ENCODE data around the gene L3MBTL2.

L3MBTL2 gene

DNA sequence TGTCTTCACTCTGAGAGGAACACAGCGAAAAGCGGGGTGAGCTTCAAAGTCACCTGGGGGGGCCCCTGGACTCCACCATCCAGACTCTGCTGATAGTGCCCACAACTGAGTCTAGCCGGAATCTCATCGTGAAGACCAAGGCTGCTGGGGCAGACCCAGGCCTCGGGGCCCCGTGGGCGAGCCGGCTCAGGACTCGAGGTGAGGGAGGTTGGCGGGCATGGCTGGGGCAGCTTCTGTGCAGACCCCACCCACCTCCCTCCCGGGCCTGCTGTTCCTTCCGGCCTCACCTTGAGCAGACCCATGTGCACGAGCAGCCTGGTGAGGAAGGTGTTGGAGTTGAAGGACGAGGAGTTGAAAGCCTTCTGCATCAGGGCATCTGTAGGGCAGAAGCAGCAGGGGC is 44.3 kb downstream of the L3MBTL2 start:
- Histone ChIP-seq H3K4me2 (ENCODE audit: low read depth, low read length, poor library complexity, severe bottlenecking) (no peak overlapping the region), H2AFZ (ENCODE audit: low read depth, low read length, severe bottlenecking) (no peak overlapping the region), H3K4me3 (ENCODE audit: insufficient read depth, low read length, poor library complexity, severe bottlenecking) (no peak overlapping the region), H3K9me3 (ENCODE audit: insufficient read depth, low read length) (no peaks in the 10 kb centered on the region), H3K27ac (ENCODE audit: low read depth, low read length) (no peak overlapping the region), H3K27me3 (ENCODE audit: low read length) (no peaks in the 10 kb centered on the region), H4K20me1 (ENCODE audit: low read depth, low read length) (no peaks in the 10 kb centered on the region), H3K9ac (ENCODE audit: low read length) (no peak overlapping the region), H3F3A (ENCODE audit: insufficient read depth) (no peaks in the 10 kb centered on the region), H3K9me2 (replicated peaks; ENCODE audit: insufficient read depth, low read length) (no peaks in the 10 kb centered on the region), H3K79me2 (ENCODE audit: insufficient read depth, low read length) (no peaks in the 10 kb centered on the region), H3K36me3 (ENCODE audit: low read length) (no peaks in the 10 kb centered on the region)
- no peak for TF ChIP-seq EZH2phosphoT487 (conservative IDR thresholded peaks at IDR 0.05; ENCODE audit: low read length)
- TF ChIP-seq, protein P1, sequence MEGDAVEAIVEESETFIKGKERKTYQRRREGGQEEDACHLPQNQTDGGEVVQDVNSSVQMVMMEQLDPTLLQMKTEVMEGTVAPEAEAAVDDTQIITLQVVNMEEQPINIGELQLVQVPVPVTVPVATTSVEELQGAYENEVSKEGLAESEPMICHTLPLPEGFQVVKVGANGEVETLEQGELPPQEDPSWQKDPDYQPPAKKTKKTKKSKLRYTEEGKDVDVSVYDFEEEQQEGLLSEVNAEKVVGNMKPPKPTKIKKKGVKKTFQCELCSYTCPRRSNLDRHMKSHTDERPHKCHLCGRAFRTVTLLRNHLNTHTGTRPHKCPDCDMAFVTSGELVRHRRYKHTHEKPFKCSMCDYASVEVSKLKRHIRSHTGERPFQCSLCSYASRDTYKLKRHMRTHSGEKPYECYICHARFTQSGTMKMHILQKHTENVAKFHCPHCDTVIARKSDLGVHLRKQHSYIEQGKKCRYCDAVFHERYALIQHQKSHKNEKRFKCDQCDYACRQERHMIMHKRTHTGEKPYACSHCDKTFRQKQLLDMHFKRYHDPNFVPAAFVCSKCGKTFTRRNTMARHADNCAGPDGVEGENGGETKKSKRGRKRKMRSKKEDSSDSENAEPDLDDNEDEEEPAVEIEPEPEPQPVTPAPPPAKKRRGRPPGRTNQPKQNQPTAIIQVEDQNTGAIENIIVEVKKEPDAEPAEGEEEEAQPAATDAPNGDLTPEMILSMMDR (IDR thresholded peaks at IDR 0.05; ENCODE audit: insufficient read depth, low read length, poor library complexity, severe bottlenecking) = no peak

DNA sequence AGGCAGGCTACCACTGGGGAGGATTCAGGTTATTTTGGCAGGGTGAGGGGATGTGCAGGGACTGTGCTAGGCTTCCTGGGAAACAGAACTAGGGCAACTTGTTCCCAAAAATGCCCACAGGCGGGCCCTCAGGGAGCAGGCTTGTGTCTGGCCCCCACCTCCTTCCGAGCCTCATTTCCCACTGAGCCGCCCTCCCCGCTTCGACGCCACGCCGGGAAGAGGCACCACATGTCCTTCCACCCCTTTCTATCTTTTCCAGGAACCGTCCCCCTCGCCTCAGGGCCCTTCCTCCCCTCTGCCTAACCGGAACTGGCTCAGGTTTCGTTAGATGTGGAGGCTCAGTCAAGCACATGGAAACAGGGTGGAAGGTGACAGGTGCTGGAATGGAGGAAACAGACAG is 45.0 kb downstream of the L3MBTL2 start:
- Histone ChIP-seq H3K27me3 (ENCODE audit: low read length) (no peaks in the 10 kb centered on the region), H3F3A (ENCODE audit: insufficient read depth) (no peaks in the 10 kb centered on the region), H3K36me3 (ENCODE audit: low read length) (no peaks in the 10 kb centered on the region), H3K9me2 (replicated peaks; ENCODE audit: insufficient read depth, low read length) (no peaks in the 10 kb centered on the region), H3K27ac (ENCODE audit: low read depth, low read length) (no peak overlapping the region), H3K79me2 (ENCODE audit: insufficient read depth, low read length) (no peaks in the 10 kb centered on the region), H4K20me1 (ENCODE audit: low read depth, low read length) (no peaks in the 10 kb centered on the region), H3K4me3 (ENCODE audit: insufficient read depth, low read length, poor library complexity, severe bottlenecking) (no peak overlapping the region), H2AFZ (ENCODE audit: low read depth, low read length, severe bottlenecking) (no peak overlapping the region), H3K9ac (ENCODE audit: low read length) (no peak overlapping the region), H3K9me3 (ENCODE audit: insufficient read depth, low read length) (no peaks in the 10 kb centered on the region), H3K4me2 (ENCODE audit: low read depth, low read length, poor library complexity, severe bottlenecking) (no peak overlapping the region)
- TF ChIP-seq, protein P1 (IDR thresholded peaks at IDR 0.05; ENCODE audit: insufficient read depth, low read length, poor library complexity, severe bottlenecking) = no peak

GRCh38 chr22:41252365-41252764 is 47.3 kb downstream of the L3MBTL2 start:
- TF ChIP-seq, protein P1 (IDR thresholded peaks at IDR 0.05; ENCODE audit: insufficient read depth, low read length, poor library complexity, severe bottlenecking) = no peak
- TF ChIP-seq EZH2phosphoT487 (conservative IDR thresholded peaks at IDR 0.05; ENCODE audit: low read length) = no peak
- no peaks in the 10 kb centered on the region for H3K27me3 ChIP-seq (ENCODE audit: low read length)
- H3K27ac ChIP-seq (ENCODE audit: low read depth, low read length) = no peak overlapping the region
- H3K4me3 ChIP-seq (ENCODE audit: insufficient read depth, low read length, poor library complexity, severe bottlenecking) = no peak overlapping the region
- no peaks in the 10 kb centered on the region for H3K9me3 ChIP-seq (ENCODE audit: insufficient read depth, low read length)
- no peaks in the 10 kb centered on the region for H3F3A ChIP-seq (ENCODE audit: insufficient read depth)
- H3K4me2 ChIP-seq (ENCODE audit: low read depth, low read length, poor library complexity, severe bottlenecking) = no peak overlapping the region
- no peaks in the 10 kb centered on the region for H4K20me1 ChIP-seq (ENCODE audit: low read depth, low read length)
- H3K9ac ChIP-seq (ENCODE audit: low read length) = no peak overlapping the region
- H3K9me2 ChIP-seq (replicated peaks; ENCODE audit: insufficient read depth, low read length) = no peaks in the 10 kb centered on the region
- no peaks in the 10 kb centered on the region for H3K79me2 ChIP-seq (ENCODE audit: insufficient read depth, low read length)
- no peak overlapping the region for H2AFZ ChIP-seq (ENCODE audit: low read depth, low read length, severe bottlenecking)
- H3K36me3 ChIP-seq (ENCODE audit: low read length) = 0 out of 2 replicates have a peak, but pooled peaks cover 3% of the 10 kb centered on the region
